ENCODE data around the gene IL16.
"Not testable (repeated sequence)": the region's sequence is repeated elsewhere in the genome, so short reads cannot be mapped to it uniquely, and the experiment has no call there.

Gene IL16

DNA sequence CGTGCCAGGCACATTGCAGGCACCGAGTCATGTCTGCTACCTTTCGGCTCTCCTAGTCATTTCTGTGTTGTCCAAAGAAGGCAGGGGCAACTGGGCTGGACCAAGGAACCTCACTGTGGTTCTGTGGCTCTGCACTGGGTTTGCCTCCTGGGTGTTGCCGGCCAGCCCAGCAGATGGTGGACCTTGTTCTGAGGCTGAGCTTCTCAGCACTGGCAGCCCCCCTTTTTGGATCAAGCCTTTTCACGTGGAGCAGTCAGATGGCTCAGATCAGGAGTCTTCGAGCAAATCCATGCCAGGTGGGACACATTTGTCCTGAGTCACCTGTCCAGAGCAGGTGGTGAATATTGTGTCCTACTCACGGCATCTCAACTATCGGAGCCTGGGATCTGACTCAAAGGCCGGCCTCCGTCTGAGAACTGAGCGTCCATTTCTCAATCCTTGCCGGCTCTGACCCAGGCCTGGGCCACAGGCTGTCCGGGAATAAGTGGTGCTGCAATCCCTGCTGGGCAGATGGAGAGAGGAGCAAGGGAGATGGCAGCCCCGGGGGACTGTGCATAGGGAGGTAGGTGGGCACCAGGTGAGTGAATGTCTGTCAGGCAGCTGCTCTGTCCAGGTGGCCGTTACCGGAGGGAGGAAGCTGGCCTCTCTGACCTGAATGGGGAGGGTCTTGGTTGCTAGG is at the start of gene IL16:
Gene IL16 (plus strand): TSS at position 304 of the 679 bp plus-strand sequence. CDS start 28,521 bp downstream, outside the sequence.
- DNase-seq (ENCODE audit: low read depth), result no peak

DNA sequence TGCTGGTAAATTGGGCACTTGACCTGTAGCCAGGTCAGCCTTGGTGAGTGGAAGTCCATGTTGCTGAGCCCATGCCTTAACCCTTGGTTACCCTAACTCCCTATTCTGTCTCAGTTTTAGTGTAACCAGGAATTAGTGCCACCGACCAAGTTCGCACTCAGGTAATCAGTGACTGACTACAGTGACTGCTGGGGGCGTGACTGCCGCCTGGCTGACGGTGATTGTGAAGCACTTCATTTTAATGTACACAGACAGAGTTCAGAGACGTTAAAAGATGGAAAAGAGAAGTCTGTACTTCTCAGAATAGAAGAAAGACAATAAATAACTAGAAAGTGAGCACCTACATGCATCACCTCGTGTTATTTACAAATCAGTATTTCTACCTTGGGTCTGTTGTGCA is 45.3 kb upstream of the IL16 start:
- no peak for DNase-seq (ENCODE audit: low read depth)

GRCh38 chr15:81152339-81152738 is 44.3 kb upstream of the IL16 start:
- no peak for DNase-seq (ENCODE audit: low read depth)

DNA sequence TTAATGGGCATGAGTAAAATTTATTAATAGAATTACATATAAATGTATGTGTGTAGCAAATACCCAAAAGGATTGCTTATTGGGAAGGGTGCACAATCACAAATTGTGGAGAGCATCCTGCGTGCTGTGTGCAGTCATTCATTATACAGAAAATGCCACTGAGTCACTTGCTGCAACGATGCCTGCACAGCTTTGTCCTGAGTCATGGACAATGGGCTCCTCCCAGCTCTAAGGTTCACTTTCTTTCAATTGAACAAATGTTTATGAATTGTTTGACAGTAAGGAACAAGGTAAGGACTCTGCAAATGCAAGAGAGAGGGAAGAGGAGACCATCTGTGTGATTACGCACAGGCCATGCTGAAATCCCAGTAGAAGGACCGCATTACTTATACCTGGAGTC is 43.9 kb upstream of the IL16 start:
- no peak for DNase-seq (ENCODE audit: low read depth)

DNA sequence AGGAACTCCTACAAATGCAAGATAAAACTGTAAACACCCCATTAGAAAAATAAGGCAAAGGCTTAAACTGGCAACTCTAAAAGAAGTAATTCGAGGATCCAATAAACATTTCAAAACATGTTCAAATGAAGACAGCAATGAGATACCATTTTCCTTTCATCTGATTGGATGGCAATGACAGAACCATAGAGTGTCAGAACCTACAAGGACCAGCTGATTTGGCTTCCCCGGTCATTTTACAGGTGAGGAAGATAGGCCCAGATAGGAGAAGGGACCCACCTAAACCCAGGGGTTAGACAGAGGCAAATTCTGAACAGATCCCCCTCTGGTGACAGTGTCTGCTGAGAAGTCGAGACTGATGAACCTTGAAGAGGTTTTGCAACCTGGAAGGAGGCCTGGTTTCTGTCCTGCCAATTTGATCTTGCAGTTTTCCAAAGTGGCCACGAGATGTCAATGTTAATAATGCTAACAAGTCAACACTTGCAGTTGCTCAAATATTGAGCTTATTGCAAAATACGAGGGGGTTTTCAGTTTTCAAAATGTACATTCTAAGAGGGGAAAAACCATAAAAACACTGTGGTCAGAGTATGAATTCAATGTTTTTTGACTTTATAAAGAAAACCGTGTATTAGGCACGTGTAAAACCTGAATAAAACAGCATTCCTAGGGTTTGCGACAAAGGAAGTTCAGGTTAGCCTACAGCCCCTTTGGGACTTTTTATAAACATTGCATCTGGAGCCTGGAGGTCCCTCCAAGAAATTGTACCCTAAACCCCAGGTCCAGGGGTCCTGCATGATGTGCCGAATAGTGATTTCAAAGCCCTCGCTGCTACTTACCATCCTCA is 41.1 kb upstream of the IL16 start:
- DNase-seq (ENCODE audit: low read depth), result no peak

DNA sequence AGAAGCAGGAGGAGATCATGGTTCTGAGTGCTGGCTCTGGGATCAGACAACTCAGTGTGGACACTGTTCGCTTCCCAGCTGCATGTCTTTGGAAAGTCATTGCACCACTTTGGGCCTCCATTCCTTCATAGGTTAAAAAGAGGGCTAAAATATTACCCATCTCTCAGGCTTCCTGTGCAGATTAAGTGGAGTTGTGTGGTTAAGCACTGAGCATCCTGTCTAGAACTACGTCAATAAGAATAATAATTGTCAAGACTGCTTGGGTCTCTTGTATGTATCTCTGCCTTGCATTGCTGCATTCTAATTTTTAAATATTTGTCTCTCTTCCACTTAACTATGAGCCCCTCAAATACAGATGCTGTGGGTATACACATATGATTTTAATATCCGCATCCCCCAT is 40.4 kb upstream of the IL16 start:
- DNase-seq (ENCODE audit: low read depth), result no peak

- no peak for DNase-seq (ENCODE audit: low read depth)
Observed at GRCh38 chr15:81157195-81157938, 39.3 kb upstream of the IL16 start.

DNA sequence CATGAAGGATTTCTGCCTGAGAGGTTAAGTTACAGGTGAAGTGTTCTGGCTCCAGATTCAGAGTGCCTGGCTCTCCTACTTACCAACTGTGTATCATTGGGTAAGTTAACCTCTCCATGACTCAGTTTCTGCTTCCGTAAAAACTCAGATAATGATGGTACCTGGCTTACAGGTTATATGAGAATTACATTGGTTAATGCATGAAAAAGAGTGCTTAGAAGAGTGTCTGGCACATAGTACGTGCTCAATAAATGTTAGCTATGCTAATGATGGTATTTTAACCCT is 38.8 kb upstream of the IL16 start:
- no peak for DNase-seq (ENCODE audit: low read depth)

GRCh38 chr15:81158561-81158960 is 38.1 kb upstream of the IL16 start:
- DNase-seq (ENCODE audit: low read depth), result not testable (repeated sequence)

- DNase-seq (ENCODE audit: low read depth), result no peak
Observed at GRCh38 chr15:81160312-81161159, 36.1 kb upstream of the IL16 start.

- DNase-seq (ENCODE audit: low read depth), result no peak
Observed at GRCh38 chr15:81161160-81161673, 35.5 kb upstream of the IL16 start.

DNA sequence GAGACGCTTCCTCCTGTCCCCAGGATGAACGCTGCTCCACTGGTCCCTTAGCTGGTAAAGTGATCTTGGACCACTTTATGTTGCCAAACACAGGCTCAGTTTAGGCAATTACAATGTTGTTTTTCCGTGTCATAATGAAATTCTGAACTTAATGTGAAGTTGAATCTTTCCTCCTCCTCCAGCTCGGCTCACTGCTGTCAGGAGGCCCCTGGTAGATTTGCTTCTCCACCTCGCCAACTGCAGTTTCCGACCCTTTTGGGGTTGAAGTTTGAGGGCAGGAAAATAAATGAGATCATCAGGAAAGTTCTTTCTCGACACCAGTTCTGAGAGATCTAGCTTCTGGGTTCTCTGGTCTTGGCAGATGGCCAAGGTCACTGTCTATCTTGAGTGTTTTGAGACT is 34.8 kb upstream of the IL16 start:
- no peak for DNase-seq (ENCODE audit: low read depth)

DNA sequence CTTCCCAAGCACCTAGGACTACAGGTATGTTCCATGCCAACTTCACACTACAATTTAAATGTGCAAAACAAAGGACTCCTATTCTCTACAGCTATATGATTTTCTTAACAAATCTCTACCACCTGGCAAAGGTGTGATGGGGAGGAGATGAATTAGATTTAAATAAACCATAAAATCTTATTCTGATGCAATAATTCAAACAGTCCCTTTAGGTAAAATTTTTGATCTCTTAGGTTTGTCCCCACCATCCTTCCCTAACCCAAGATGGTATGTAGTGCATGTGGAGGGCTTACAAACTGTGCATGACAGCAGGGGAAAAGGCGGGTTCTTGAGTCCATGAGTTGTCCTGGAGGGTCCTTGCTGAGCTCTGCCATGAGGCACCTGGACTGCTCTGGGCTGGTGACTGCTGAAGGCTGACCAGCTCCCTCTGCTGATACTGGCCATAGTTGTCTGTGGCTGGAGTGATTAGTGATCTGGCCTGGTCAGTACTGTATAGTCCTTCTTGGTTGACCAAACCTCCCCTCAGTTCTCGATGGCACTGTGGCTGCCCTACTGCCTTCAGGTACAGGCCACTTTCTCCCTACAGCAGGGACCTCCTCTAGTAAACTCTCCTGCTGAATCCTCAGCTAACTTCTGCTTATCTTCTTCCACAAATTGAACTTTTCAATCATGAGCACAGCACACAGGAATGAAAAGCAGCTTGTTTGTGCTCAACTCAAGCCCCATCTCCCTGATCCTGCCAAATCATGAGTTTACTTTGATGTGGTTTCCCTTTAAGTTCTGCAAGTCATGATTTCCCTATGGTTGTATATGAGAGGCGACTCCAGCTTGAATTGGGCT is 32.5 kb upstream of the IL16 start:
- no peak for DNase-seq (ENCODE audit: low read depth)

- DNase-seq (ENCODE audit: low read depth), result no peak
Observed at GRCh38 chr15:81165535-81165934, 31.1 kb upstream of the IL16 start.

GRCh38 chr15:81166636-81167305 is 29.9 kb upstream of the IL16 start:
- no peak for DNase-seq (ENCODE audit: low read depth)

- DNase-seq (ENCODE audit: low read depth), result no peak
Observed at GRCh38 chr15:81168131-81168526, 28.6 kb upstream of the IL16 start.

DNA sequence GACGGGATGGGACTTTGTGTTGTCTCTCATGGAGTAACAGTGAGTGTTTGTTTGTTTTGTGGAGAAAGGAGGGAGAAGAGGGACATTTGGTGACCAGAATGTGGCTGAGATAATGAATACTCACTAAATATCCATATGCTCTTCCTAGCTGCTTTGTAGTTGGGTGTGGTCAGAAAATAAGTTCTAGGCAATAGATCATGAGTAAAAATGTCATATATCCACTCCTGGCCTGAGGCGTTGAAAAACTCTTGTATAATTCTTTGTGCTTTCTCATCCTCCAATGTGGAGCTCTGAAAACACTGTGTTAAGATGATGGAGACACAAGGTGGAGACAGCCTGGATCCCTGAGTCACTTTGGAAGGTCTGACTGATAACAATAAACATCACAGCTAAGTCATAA is 28.0 kb upstream of the IL16 start:
- DNase-seq (ENCODE audit: low read depth), result no peak

GRCh38 chr15:81170511-81170910 is 26.2 kb upstream of the IL16 start:
- no peak for DNase-seq (ENCODE audit: low read depth)

DNA sequence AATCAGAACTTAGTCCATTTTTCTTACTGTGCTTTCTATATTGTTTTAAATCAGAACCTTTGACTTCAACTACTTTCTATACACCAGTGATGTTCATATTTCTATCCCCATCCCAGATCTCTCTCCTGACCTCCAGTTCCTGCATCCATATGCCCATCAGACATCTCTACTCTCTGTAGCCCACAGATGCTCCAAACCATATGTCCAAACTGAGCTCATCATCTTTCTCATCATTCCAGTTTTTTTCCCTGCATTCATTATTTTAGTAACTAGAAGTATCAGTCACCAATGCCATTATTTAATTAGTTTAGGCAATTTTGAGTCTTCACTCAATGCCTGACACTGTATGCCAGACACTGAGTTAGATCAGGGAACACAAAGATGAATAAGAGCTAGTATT is 25.4 kb upstream of the IL16 start:
- no peak for DNase-seq (ENCODE audit: low read depth)

- DNase-seq (ENCODE audit: low read depth), result no peak
Observed at GRCh38 chr15:81174125-81174791, 22.4 kb upstream of the IL16 start.

Data from activated T-helper 1 cell treated with Interleukin-2 at 50 U/mL for 16 hours (primary cell).